ENCODE data around the gene BFSP1.

The BFSP1 gene

DNA sequence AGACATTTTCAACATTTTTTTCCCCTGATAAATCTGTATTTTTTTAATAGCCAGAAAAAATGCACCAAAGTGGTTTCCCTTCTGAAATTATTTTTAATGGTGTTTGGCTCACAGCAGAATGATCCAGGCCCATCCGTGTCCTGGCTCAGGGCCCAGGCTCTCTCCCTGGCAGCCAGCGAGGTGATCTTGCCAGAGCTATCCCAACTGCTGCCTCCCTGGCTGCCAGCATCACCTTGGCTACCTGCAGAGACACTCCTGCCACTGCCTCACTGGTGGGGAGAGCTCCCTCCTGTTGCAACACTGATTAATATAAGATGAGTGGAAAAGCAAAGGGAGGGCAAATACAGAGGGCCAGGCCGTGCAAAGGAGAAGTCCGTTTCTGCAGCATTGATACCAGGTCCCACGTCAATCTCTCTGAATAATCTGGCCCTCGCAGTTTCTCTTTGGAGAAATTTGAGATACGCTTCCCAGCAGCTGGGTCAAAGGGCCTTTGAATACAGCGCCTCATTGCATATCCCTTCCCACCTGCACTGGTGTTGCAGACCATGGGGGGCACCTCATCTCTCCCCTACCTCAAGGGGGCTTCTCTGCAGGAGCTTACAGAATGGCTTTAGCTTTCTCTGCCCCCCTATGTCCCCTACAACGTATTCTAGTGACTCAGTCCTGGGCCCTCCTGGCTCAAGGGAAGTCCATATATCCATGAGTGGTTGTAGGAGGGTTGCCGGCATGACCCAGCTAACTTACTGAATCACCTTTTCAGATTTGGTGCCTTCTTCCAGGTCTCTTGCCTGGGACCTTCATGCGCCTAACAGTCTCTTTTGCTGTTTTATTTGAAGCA lies 25.9 kb upstream of the BFSP1 start:
- DNase-seq = no peak

DNA sequence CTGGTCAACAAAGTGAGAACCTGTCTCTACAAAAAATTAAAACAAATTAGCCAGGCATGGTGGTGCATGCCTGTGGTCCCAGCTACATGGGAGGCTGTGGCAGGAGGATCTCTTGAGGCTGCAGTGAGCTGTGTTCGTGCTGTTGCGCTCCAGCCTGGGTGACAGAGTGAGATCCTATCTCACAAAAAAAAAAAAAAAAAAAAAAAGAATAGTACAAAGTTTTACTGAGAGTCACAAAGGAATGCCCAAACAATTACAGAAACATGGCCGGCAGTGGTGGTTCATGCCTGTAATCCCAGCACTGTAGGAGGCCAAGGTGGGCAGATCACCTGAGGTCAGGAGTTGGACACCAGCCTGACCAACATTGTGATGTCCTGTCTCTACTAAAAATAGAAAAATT lies 23.9 kb upstream of the BFSP1 start:
- no peak for DNase-seq

DNA sequence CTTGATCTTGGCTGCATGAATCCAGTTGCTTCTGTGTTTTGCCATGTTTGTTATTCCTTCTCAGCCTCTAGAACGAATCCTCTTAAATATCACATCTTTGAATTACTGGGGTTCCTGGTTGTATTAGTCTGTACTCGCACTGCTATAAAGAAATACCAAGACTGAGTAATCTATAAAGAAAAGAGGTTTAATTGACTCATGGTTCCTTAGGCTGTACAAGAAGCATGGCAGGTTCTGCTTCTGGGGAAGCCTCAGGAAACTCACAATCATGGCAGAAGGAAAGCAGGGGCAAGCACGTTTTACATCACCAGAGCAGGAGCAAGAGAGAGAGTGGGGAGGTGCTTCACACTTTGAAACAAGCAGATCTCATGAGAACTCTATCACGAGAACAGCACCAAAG lies 18.0 kb upstream of the BFSP1 start:
- DNase-seq = no peak

DNA sequence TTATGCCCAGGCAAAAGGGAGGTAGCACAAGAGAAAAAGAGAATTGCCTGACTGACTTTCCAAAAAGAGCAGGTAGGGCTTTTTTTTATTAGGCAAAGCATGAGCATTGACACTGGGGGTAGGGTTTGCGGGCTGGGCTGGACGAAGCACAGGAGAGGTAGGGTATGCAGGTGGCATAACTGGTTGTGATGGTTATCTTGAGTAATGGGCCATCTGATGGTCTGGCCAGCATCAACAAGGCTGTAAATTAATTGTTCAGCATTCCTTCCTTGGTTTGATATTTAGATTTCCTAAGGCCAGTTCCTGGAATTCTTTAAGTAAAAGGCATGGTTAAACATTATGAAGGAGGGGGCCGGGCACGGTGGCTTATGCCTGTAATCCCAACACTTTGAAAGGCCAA lies 13.9 kb upstream of the BFSP1 start:
- no peak for DNase-seq

DNA sequence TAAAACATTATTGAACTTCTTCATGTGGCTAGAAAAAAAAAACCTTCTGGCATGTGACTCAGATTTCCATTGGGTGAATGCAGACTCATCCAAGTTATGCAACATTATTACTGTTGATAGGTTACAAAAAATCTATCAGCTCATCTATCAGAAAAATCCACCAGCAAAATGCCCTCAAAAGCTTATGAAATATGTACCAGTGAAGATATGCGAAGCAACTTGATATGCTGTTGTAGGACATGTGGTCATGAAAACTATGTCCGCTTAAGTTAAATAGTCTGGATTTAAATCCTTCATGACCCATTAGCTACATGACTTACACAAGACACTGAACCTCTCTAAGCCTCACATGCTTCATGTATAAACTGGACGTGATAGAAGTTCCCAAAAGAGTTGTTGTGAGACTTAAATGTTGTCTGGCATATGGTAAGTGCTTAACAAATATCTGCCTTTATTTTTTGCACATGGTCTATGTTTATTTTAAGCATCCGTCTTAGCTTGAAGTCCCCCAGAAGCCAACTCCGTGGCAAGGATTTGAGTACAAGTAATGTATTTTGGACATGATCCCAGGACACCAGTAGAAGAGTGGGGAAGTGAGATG lies 12.5 kb upstream of the BFSP1 start:
- DNase-seq = no peak

DNA sequence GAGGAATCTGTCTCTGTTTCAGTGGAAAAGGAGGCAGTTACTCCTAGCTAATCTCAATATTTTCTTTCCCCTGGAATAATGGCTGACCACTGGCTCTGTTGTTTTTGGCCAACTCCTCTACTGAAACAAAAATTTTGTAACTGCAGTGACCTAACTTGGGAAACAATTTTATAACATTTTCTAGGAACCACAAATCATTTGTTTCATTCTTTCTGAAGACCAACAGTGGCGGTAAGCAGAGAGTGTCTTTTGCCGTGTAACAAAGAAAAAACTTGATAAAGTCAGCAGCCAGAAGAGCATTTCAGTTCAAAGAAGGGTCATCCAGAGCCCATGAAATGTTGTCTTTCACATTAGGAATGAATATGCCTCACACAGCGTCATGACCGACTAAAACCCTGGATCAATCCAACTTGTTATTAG lies 11.8 kb upstream of the BFSP1 start:
- DNase-seq = no peak

DNA sequence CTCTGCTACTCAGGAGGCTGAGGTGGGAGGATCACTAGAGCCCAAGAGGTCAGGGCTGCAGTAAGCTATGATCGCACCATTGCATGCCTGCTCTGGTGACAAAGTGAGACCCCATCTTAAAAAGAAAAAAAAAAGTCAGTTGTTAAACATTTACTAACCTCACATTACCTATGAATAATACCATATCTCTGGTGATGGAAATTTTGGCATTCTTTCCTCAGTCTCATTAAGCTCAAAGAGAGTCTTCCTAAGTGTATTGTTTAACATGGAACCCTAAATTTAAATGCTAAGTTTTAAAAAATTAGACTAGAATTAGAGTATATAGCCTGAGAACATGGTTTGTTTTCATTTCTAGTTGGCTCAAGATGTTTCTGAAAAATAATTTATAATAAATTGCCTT lies 11.3 kb upstream of the BFSP1 start:
- no peak for DNase-seq

DNA sequence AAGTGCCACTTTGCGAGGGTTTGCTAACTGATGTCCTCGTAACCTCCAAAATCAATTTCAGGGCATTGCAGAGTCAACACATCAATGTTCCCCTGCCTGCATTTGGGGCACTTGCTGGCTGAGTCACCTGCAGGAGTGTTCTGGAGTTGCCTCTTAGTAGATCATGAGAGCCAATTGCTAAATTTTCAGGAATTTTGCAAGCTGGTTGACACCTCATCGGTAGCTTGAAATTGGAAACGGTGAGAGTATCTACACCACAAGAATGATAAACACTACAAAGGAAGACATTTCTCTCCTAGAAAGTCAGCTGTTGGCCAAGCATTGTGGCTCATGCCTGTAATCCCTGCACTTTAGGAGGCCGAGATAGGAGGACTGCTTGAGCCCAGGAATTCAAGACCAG lies 10.8 kb upstream of the BFSP1 start:
- DNase-seq = no peak

DNA sequence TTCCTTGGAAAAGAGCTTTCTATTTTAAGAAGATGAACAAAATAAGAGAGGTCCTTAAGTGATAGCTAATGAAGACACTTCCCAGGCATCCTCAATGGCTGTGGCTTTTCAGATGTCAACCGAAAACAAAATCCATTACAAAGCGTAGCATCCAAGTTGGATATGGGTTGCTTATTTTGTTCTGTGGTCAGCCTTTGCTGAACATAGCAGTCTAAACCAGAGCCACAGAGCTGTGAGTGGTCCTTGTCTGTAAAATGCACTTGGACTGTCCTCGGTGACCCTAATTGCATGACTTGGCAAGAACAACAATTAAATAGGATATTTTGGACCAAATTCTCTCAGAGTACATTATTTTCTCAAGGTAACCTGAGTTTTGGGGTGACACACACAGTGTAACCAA lies 10.4 kb upstream of the BFSP1 start:
- DNase-seq = no peak

DNA sequence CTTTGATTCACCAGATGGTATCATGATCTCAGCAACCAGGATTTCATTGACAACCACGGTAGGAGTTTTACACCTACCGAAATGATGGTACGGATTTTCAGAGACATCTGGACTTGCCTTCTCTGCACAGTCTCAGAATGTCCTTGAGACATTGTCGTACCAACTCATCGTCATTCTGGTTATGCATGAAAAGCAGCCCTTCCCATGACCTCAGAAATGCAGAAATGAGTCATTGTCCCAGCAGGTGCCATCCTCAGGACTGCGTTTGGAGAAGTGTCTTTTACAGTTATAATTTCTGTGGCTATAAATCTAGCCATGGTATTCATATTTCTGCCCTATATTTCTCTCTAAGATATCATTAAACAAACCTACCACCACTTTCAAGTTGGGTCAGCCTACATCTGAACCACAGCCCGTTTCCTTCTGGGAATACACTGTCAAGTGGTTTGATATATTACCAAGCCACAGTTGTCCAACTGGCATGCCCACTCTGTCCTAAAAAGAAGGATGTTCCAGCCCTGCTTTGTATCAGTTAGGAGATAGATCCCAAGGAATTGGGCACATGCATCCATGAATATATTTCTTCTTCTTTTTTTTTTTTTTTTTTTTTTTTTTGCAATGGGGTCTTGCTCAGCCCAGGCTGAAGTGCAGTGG lies 7.5 kb upstream of the BFSP1 start:
- no peak for DNase-seq

DNA sequence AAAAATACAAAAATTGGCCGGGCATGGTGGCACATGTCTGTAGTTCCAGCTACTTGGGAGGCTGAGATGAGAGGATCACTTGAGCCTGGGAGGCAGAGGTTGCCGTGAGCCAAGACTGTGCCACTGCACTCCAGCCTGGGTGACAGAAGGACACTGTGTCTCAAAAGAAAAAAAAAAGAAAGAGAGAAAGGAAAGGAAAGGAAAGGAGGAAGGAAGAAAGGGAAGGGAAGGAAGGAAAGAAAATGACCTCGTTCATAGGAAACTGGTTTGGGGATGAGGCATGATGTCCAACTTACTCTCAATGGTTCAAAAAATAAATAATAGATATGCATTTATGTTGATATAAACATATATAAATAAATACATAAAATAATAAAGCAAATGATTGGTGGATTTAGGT lies 6.8 kb upstream of the BFSP1 start:
- DNase-seq = no peak

DNA sequence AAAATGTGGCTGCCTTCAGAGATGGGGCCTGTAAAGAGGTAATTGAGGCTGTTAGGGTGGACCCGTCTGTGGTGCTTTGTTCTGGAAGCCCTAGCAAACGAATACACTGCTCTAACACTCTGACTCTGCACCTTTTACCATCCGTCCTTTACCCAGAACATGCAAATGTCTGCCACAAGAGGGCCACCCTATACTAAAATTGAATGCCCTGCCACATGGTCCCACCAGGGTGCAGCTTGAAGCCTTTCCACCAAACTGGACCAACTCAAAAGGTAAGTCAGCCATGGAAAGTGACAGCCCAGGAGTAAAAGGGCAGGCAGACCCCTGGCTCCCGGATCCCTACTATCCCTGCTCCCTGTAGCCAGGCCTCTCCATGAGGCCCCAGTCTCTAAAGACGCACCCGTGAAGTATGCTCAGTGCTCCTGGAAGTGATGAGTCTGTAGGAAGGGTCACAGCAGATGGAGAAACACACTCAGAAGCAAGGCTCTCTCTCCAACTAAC lies 5.8 kb upstream of the BFSP1 start:
- DNase-seq = peak; percentile 40

DNA sequence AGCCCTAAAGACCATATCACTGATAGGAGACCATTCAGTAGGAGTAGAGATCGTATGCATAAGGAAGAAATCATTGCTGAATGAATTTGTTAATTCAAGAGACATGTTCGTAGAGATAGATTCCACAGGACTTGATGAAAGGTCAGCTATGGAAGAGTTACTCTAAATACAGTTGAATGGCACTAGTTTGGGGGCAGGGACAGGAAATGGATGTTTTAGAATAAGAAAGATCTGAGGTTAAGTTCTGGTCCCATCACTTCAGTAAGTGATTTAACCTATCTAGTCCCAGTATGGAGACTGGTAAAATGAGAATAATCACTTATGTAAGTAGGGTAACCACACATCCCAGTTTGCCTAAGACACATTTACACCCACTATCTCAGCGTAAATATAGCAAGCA lies 2.9 kb upstream of the BFSP1 start:
- DNase-seq = no peak

DNA sequence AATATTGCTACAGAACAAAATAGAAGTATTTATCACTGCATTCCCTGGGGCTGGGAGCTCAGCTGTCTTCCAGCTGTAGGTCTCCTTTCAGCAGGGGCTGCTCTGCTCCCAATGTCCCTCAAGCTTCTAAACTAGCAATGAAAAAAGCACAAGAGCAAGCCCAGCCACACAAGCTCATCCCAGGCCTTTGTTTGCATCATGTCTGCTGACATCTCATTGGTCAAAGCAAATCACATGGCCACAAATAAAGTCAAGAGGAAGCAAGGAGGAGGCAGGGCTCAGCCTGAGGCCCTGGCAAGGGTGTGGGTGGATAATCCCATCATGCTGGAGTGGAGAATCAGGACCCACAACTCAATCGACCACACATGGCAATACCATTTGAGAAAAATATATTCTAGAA lies 2.2 kb upstream of the BFSP1 start:
- DNase-seq = no peak

DNA sequence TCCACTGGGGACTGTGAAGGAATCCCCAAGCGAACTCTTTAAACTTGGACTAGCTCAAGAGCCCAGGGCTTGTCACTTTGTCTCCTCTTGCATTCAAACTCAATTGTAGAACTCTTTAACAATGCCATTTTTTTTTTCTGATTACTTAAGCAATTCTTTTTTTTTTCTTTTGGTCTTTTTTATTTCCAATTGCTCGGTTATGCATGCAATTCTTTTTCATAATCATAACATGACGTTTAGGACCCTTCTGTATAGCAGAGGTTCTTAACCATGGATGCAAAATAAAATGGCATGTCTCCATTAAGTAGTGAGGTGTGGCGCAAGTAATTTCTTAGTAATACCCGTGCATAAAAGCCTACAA lies 466 bp upstream of the BFSP1 start:
- DNase-seq = no peak

DNA sequence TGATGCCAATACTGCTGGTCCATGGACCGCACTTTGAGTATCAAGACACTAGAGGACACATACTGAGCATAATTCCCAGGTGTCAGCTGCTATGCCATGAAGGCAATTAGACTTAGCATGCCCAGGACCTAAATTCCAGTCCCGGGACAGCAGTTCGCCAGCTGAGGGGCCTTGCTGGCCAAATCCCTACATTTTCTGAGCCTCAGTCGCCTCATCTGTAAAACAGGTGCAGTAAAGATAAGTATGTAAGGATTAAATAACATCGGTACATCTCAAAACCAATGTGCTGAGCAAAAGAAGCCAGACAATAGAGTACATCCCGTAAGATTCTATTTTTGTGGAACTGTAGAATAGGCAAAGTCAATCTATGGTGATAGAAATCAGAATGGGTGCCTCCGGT lies 1.0 kb downstream of the BFSP1 start:
- no peak for DNase-seq

DNA sequence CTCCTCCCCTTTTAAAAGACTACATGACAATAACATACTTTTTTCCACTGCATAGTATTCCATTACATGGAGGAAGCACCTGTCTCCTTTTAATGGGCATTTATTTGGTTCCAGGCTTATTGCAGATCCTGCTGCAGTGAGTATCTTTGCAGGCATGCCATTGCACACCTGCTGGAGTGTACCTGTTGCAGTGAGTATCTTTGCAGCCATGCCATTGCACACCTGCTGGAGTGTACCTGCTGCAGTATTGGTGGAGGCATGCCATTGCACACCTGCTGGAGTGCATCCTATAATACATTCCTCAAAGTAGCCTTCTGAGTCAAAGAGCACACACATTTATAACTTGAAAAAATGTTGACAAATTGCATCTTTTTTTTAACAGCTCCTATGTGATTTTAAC lies 1.6 kb downstream of the BFSP1 start:
- DNase-seq = no peak

DNA sequence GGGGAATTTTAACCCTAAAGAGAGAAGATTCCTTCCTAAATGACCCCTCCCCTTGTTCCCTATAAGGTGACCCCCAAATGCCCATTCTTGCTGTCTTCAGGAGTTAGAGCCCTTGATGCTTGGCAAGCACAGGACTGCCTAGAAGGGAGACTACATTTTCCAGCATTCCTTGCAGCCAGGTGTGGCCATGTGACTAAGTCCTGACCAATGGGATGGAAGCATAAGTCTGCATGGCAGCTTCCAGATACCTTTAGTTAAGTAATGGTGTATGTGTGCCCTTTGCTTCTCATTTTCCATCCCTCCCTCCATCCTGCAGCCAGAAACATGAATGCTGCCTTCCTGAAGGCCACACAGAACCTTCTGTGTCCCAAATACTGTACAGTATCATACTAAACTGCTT lies 5.5 kb downstream of the BFSP1 start:
- no peak for DNase-seq

DNA sequence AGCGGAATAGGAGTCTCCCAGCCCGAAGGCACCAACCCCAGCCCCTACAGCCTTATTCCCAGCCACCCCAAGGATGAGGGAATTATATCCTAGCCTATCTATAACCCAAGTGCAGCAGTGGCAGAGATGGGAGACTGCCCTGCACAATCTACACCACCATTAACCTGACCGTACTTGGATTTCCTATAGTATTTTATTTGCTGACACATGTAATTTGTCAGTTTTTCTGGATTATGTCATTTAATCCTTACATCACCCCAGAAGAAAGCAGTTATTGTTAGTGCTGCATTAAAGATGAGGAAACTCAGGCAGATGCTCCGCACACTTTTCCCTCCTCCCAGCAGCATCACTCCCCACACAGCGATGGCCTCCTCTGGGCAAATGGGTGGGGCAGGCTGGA lies 6.0 kb downstream of the BFSP1 start:
- no peak for DNase-seq

DNA sequence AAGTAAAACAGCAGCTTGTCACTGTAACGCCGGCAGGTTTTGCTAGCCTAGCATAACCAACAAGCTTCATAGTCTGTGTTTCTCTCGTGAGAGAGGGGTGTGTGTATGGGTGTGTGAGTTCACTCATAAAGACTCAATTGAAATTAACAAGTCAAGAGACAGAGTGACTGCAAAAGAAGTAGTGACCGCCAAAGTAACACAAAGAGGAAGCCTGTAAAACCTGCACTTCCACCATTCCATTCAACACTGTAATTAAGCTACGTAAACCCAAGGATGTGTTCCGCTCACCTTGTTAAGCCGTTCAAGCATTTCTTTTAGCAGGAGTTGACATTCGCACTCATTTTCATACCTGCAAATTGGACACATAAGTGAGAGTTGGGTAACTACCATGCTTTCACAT lies 6.6 kb downstream of the BFSP1 start:
- no peak for DNase-seq

DNA sequence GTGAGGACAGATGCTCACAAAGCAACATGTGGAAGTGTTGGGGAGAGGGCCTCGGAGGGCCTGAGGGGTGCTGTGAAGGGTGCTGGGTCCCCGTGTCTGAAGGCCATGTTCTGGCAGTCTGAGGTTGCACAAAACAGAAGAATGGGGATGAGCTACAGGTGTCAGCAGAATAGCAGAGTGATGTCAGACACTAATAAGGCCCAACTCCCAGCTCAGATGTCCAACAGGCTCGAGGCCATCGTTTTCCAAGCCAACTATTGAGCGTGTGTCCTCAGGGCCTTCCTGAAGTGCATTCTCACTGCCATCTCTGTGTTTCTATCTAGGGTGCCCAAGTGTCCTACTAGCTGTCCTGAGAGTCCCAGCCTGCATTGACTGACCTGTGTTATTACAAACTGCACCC lies 7.9 kb downstream of the BFSP1 start:
- DNase-seq = no peak

DNA sequence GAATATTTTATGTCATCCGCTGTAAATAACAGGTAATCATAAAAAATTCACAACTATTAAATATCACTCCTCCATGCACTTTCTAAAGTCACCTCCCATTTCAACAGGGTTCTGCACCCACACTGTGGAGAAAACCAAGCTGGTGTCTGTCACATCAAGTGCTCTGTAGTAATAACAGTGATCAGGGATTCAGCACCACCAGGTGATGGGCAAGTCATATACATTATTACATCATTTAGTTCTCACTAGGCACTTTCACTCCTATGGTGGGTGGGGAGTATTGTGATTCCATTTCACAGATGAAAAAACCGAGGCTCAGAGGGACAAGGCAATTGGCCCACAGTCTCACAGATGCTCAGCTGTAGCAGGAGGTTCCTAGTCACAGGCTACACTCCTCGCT lies 8.7 kb downstream of the BFSP1 start:
- no peak for DNase-seq

DNA sequence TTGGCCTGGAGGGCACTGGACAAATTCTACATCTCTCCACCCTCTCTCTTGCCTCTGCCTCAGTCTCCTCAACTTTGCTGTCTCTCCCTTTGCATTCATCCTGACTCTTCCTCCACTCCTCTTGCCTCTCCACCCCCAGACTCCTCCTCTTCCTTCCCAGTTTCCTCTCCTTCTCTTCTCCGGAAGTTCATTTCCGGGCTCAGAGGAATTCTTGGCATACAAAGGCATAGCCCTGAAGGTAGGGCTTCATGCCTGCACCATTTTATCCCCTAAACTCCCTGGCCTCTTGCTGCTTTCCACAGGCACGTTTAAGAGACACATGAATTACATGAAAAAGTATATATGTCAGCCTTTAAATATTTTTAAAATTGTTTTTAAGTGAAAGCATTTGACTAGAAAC lies 10.6 kb downstream of the BFSP1 start:
- no peak for DNase-seq

DNA sequence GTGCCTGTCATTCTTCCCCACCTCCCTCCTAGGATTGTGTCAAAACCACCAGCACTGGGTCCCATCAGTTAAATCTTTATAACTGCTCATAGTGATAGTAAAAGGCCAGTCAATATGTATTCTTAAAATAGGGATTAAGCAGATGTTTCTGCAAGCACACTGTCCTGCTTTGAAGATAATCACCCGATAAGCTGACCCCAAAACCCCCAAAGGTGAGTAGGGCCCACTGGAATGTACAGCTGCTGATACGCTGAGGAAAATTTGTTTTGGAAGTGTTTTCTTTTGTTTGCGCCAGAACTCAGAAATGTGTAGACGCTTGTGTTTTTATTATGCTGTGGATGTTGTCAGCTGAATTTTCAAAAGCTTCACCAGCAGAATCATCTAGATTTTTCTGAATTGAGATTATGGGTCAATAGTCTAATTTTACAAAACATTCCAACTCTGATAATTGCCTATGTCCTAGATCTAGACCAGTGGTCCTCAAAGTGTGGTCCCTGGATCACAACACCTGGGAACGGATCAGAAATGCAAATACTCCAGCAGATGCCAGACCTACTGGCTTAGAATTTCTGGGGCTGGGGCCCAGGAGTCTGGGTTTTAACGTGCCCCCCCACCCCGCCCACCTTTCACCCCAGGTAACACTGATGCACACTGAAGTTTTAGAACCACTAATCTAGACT lies 11.4 kb downstream of the BFSP1 start:
- DNase-seq = no peak
